Measurements from ENCODE around the gene MEA1.

- TF ChIP-seq, protein P1, sequence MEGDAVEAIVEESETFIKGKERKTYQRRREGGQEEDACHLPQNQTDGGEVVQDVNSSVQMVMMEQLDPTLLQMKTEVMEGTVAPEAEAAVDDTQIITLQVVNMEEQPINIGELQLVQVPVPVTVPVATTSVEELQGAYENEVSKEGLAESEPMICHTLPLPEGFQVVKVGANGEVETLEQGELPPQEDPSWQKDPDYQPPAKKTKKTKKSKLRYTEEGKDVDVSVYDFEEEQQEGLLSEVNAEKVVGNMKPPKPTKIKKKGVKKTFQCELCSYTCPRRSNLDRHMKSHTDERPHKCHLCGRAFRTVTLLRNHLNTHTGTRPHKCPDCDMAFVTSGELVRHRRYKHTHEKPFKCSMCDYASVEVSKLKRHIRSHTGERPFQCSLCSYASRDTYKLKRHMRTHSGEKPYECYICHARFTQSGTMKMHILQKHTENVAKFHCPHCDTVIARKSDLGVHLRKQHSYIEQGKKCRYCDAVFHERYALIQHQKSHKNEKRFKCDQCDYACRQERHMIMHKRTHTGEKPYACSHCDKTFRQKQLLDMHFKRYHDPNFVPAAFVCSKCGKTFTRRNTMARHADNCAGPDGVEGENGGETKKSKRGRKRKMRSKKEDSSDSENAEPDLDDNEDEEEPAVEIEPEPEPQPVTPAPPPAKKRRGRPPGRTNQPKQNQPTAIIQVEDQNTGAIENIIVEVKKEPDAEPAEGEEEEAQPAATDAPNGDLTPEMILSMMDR (IDR thresholded peaks at IDR 0.05) = no peak
- no peak for TF ChIP-seq POLR2A (IDR thresholded peaks at IDR 0.05)
Measured at GRCh38 chr6:43034190-43034525, 20.4 kb upstream of the MEA1 start.
